Prostate gland (tissue), 2 donors: ENCODE results near the gene DOCK4.

Source experiments
- POLR2A ChIP-seq: fragments of 450-650 bp; IDR thresholded peaks from one replicate; pipeline ENCODE4 v1.6.1; 2016; ENCODE audit warnings: antibody characterized with exemption, mild to moderate bottlenecking
- TF ChIP-seq, protein P1 (sequence below), 4 experiments: fragments of 200-600 bp in 2 of 4; fragments of 450-650 bp in 2 of 4; sonication (generic) in 2 of 4; IDR thresholded peaks; 1 replicate in 3 of 4; 2 replicates in 1 of 4; pipeline ENCODE4 v1.5.1; 2016 to 2019; ENCODE audit warnings: antibody characterized with exemption in 4 of 4, mild to moderate bottlenecking in 2 of 4, moderate library complexity in 2 of 4

DNA sequence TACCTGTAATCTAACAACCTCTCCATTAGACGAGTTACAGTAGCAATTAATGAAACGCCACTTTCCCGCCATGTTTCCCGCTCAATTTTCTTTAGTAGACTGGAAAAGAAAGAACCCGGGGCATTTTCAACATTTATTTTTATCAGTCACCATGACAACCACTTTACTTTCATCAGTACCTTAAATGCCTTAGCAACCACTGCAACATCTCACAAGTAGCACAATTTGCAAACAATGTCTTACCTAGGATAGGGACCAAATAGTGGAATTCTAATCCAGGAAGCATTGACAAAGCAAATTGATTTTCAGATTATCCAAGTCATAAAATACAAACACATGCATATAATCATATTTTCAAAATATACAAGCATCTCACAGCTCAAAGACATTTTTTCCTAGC is 422.3 kb downstream of the DOCK4 start:
- TF ChIP-seq, protein P1, sequence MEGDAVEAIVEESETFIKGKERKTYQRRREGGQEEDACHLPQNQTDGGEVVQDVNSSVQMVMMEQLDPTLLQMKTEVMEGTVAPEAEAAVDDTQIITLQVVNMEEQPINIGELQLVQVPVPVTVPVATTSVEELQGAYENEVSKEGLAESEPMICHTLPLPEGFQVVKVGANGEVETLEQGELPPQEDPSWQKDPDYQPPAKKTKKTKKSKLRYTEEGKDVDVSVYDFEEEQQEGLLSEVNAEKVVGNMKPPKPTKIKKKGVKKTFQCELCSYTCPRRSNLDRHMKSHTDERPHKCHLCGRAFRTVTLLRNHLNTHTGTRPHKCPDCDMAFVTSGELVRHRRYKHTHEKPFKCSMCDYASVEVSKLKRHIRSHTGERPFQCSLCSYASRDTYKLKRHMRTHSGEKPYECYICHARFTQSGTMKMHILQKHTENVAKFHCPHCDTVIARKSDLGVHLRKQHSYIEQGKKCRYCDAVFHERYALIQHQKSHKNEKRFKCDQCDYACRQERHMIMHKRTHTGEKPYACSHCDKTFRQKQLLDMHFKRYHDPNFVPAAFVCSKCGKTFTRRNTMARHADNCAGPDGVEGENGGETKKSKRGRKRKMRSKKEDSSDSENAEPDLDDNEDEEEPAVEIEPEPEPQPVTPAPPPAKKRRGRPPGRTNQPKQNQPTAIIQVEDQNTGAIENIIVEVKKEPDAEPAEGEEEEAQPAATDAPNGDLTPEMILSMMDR (IDR thresholded peaks at IDR 0.05): no peak
- no peak for TF ChIP-seq POLR2A
